ENCODE results near the gene BLOC1S1. TPM values are rescaled to one million over a fixed set of nuclear protein-coding genes. Genes with fewer than 3 reads are reported as not detected.

Gene BLOC1S1
- total RNA-seq, 1 donor from 2014 or later = 97.2 TPM

DNA sequence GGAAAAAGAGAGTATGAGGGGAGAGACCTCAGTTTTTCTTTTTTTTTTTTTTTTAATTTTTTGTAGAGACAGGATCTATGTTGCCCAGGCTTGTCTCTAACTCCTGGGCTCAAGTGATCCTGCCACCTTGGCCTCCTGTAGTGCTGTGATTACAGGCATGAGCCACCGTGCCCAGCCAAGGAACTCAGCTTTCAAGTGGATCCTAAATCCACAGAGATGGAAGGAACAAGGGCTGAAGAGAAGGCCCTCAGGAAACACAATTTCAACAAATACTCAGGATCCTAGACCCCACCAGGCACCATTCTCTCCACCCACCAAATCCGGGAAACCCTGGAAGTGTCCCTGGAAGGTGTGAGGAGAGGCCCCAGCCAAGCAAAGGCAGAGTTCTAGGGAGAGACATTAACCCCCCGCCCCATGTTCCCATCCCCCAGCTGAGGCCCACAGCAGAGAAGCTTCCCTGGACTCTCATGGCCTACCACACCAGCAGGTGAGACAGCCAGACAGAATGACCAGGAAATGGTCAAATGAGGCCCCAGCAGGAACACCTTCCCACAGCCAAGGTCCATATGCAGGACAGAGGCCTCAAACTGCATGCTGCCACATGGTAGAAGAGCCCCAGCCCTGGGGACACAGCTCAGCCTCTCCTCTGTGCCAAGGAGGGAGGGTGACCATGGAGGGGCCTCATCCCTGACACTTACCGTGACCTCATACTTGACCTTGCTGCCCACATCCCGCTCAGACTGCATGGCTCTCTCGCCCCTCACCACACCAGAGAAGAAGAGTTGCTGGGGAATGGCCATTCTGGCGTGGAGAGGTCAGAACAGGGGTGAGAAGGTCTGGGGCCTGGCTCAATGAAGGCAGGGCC, 22.3 kb upstream of the BLOC1S1 start:
- ATAC-seq = no peak
- no peak for DNase-seq (ENCODE audit: low spot score)

DNA sequence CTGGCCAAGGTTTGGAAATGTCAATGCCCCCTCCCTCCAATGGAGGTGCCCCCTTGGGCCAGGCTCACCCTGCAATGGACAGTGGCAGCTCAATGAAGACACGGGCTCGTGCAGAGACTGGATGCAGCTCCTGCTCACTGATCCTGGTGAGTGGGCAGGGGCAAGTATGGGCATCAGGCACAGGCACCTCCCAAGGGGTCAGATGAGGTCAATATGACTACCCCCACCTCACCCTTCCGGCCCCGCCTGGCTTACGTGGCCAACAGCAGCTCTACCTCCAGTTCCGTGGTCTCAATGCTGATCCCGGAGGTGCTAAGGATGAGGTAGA, 21.7 kb upstream of the BLOC1S1 start:
- DNase-seq (ENCODE audit: low spot score) (no peak), ATAC-seq (no peak)

DNA sequence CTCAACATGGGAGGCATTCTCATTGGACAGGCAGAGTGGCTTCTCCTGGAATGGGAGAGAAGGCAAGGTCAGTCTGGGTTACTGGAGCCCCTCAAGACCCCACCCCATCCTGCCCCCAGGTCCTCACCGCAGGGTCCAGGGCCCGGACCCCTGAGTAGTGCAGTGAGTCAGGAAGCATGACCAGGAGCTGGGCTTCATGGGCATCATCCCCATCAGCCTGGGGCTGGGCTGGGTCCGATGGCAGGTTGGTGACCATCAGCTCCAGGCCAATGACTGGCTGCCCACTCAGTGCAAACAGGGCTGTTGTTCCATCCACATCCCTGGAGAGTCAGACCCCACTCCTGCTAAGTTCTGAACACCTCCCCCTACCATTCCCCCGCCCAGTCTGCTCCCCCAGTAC, 21.2 kb upstream of the BLOC1S1 start:
- ATAC-seq = no peak
- no peak for DNase-seq (ENCODE audit: low spot score)

DNA sequence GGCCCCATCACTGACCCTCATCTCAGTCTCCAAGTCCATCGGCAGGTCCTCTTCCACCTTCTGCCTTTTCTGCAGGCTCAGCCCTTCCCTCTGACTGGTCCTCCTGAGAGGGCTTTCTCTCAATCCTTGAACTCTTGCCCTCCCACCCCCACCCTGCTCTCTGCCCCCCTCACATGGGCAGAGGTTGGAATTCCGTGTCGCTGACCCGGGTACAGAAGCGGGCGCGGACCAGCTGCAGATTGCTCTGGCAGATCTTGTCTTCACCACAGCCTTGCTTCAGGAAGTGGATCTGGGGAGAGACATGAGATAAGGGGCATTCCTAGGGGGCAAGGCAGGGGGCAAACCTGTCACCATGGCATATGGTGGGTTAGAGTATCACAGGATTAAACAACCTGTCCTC, 20.5 kb upstream of the BLOC1S1 start:
- no peak for DNase-seq (ENCODE audit: low spot score)
- no peak for ATAC-seq

DNA sequence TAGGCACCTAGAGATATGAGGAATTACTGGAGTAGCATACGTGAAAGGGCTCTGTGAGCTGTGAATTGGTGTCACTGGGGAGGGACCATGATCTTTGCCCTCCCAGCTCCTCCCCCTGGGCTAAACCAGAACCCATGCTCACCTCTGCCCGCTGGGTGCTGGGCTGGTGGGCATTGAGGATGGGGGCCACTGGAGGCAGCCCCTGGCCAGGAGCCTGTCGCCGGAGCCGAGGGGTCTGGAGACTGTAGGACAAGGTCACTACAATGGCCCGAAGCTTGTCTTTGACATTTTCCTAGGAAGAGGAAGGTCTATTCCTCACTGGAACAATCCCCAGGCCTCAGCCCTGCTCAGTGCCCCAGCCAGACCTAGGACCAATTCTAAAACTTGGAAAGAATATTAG, 19.7 kb upstream of the BLOC1S1 start:
- ATAC-seq (no peak), DNase-seq (ENCODE audit: low spot score) (no peak)

DNA sequence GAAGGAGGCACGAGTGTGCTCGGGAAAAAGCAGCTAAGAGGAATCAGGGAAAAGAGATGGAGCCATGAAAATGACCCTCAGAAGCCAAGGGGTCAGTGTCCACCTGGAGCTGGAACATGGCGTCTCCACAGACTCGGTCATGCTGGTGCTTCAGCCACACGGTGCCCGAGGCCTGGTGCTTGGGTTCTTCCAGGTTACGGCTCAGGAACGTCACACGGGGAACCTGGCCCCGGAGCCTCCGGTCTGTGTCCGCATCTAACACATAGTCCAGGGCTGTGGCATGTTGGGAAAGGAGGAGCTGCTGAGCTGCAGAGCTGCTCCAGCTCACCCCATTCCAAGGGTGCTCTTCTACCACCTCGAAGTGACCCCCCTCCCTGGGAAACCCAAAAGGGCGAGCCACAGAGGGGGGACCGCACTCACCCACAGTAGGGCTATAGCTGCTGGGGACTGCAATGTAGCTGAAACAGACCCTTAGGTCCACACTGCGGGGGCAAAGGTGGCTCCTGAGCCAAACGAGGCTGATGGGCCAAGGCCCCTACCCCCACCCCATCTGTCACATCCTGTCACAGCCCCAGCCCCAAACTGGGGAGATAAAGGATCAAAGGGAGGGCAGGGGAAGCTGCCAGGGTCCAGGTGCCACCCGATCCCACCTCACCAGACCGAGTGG, 18.9 kb upstream of the BLOC1S1 start:
- no peak for DNase-seq (ENCODE audit: low spot score)
- no peak for ATAC-seq

DNA sequence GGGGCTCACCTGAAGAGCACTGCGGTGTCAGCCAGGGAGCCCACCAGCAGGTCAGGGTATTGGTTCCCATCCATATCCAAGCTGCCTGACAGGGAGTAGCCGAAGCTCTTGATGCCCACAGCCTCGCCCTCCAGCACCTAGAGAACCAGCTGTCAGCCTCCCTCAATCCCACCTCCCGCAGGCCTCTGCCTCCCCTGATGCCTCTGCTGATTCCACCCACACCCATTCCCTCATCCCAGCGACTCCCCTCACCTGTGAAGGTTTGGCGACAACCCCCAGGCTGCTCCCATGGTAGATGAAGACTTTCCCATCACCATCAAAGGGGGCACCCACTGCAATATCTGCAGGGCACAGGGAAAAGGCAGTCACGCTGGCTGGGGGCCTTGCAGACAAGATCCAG, 18.2 kb upstream of the BLOC1S1 start:
- ATAC-seq (no peak), DNase-seq (ENCODE audit: low spot score) (no peak)

DNA sequence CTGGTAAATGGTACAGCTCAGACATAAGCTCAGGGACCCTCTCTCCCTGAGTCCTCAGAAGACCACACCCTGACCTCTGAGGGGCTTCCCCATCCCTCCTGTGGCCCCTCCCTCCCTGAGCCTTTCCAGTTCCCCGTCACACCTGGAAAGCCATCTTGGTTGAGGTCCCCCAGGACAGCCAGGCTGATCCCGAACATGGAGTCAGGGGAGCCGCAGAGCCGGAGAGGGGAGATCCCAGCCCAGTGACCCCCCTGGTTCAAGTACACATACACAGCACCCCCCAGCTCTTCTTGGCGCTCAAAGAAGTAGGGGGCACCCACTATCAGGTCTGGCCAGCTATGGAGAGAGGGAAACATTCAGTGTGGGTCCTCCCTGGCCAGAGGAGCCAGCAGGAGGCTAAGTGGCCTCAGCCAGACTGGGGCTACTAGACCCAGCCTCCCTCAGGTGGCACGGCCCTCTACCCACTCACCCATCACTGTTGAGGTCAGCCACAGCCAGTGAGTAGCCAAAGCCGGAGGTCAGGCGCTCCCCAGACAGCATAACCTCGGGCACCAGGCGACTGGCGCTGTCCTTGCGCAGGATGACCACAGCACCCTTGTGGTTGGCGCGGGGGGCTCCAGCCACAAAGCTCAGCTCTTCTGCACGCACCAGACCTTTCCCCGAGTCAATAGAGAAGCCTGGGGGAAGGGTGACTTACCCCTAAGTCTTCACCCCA, 17.4 kb upstream of the BLOC1S1 start:
- DNase-seq (ENCODE audit: low spot score) (no peak), ATAC-seq (no peak)

DNA sequence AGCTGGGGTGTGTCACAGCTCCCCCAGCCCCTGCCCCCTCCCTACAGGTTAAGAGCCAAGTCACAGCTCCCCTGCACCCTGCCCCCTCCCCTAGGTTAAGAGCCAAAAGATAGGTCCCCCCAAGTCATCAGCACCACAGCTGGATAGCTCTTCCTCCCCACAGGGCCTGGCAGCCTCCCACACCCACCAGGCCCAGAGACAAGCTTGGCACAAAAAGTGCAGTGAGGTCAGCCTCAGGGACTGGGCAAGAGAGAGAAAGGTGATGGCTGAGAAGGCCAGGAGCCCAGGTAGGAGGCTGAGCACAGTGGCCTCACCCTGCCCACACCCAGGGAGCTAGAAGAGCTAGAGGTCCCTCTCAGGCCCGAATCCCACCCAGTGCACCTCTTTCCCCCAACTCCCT, 16.9 kb upstream of the BLOC1S1 start:
- ATAC-seq = no peak
- DNase-seq (ENCODE audit: low spot score) = no peak

DNA sequence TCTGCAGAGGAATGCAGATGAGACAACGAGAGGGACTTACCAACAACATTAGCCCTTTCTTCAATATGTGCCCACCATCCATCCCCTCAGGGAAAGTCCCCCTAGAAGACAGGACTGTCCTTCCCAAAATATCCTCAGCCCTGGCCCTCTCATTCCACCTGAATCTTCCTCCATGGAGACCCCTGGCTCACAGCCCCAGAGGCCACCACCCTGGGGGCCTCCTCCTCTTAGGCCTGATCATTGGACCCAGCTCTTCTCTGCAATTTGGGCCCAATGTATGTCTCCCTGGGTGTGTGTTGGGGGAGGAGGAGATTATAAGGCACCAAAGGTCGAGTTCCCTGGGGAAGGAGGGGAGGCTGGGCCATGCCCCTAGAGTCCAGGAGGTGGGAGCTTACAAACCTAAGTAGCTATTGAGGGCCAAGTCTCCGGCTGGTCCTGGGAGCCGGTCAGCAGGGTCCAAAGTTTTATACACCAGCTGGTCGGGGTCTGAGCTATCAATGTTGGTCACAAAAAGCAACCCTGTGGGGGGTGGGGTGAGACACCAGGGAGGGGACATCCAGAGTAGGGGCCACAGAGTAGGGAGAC, 16.3 kb upstream of the BLOC1S1 start:
- no peak for ATAC-seq
- no peak for DNase-seq (ENCODE audit: low spot score)

DNA sequence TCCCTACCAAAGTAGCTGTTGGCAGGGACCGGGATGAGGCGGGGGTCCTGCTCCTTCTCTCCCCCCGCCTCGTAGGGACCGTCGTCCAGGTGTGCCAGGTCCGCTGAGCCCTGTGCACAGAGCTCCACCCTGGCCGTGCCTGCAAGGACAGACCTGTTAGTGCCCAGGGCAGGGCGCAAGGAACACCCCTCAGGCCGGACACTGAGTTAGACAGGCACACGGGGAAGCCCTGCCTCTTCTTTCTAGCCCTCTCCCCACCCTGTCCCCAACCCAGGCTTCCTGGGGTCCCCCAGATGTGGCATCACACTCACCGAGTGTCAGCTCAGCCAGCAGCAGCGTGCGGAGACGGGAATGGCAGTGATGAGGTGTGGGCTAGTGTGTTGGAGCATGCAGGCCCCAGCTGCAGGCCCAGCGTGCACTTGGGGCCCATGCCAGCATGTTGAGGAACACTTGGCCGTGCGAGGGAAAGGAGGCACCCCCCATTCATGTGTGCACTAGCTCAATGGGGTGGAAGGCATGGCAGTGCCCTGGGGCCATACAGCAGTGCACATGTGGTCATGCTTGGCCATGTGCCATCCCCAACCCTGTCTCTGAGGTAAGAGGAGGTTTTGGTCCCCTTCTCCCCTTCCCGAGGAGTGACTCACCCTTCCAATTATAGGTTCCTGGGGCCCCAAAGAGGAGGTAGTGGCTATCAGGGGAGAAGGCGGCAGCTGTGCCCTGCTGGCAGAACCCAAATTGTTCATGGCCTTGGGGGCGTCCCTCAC, 15.4 kb upstream of the BLOC1S1 start:
- no peak for ATAC-seq

DNA sequence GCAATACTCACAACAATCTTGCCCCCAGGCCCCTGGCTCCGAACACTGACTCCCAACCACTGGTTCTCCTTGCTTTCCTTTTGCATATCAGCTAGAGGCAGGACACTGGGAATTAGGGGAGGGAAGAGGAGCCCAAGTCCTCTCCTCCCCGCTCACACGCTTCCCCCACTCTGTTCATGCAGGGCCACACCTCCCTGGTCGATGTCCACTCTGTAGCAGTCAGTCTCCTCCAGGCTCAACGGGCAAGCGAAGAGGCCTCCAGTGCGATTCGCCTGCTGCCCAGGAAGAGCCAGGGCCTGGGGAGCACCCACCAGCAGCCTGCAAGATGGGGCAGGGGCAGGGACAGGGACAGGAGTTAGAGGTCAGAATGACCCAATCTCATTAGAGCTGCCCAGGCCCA, 13.0 kb upstream of the BLOC1S1 start:
- DNase-seq (ENCODE audit: low spot score) = no peak

More for the DNA sequence above, 15.4 kb upstream of the BLOC1S1 start:
- no peak for DNase-seq (ENCODE audit: low spot score)

DNA sequence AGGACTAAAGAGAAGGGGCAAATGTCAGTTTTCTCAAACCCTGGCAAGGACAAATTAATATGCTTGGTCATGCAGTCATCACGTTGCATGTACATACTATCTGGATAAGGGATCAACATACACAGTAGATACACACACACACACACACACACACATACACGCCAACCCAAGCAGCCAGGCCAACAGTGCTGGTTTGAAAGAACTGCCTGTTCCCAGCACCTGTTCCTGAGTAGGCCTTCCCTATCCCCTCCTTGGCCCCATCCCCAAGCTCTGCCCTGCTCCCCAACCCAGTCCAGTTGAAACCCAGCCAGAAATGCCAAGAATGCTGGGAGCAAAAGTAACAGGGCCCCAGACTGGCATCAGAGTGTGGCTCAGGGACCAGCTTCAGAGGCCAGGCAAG, 12.6 kb upstream of the BLOC1S1 start:
- DNase-seq (ENCODE audit: low spot score) (no peak), ATAC-seq (no peak)

More for the DNA sequence above, 13.0 kb upstream of the BLOC1S1 start:
- ATAC-seq = no peak

DNA sequence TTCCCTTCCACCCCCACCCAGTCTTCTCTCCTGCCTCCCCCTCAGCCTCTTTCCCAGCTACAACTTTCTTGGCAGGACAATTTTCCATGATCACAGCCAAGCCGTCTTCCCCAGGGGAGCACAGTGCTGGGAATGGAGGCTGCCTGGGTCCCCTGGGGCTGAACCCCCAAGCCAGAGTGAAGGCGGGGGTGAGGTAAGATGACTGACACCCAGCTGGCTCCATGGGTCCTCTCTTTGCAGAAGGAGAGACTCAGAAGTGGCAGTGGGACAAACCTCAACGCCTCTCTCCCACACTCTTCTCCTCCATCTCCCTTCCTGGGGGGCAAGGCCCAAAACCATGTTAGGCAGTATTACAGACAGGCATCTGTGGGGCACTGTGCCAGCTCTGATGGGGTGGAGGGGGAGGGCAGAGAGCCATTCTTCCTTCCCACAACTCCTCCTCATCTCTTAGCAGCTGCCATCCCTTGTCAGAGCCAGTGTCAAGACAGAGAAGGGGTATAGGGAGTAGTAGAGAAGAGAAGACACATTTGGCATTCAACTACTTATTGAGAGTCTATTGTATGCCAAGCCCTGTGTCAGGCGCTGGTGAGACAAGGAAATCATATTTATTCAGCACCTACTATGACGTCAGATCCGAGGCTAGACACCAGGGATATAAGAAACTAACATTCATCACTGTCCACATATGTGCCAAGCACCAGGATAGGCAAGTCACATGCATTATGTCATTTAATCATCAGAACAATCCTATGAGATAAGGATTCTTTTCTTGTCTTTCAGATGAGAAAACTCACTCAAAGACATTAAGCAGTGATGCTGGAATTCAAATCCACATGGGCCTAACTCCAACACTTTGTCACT, 11.7 kb upstream of the BLOC1S1 start:
- DNase-seq (ENCODE audit: low spot score) = no peak
- no peak for ATAC-seq

DNA sequence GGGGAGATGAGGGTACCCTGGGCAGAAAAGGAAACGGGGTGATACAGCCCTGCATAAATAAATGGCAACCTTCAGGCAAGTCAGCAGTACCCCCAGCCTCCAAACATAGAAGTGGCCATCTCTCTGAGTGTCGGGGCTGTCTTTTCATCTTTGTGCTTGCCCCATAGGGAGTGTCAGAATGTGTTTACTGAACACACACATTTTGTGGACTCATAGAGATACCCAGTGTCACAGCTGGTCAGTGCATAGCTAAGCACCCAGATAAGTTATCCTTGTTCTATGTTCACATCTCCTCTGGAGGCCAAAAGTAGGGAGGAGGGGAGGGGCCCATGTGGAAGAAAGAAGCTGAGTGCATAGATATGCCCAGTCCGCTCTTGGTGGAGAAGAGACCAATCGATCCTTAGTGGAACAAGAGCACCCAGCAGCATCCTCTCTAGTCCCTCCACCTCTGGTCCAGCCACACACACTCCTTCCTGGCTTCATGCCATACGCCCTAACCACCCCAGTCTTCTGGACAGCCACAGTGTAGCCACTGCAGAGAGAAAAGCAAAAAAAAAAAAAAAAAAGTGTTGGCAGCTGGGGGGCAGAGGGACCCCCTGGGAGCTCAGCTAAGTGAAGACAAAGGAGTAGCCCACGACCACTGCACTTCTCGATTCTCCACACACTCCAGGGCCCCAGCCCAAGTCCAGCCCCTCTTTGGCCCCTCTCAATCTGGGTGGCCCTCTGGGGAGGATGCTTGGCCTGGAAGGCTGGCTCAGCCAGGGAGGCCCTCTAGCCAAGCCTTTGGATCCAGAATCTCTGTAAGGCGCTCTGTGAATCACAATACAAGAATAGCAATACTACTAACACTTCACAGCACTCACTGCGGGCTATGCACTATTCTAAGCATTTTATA, 10.8 kb upstream of the BLOC1S1 start:
- no peak for DNase-seq (ENCODE audit: low spot score)

DNA sequence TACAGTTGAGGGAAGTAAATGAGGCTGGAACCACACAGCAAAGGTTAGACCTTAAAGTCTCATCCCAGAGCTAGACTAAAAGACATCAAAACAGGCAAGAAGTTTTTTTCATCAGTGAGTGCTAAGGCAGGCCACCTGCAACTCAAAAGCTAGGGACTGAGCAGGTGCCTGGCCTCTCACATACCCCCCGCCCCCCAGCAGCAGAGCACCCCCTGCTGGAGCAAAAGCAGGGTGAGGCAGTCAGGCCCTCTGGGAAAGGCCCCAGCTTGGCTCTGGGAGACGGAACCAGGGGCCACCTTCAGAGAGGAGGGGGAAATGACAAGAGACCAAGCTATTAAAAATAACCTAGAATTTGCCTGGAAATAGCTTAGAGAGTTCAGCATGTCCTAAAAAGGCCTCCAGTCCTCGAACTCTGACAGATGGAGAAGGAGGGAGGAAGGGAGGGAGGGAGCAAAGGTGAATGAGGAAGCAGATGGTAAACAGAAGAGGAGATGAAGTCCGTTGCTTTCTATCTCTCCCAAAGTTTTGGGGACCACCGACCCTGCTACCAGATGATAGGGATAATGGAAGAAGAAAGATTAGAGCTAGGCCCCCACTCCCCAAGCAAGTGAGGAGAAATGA, 10.0 kb upstream of the BLOC1S1 start:
- peak; percentile 23 for ATAC-seq
- no peak for DNase-seq (ENCODE audit: low spot score)

More for the DNA sequence above, 10.8 kb upstream of the BLOC1S1 start:
- ATAC-seq = no peak

DNA sequence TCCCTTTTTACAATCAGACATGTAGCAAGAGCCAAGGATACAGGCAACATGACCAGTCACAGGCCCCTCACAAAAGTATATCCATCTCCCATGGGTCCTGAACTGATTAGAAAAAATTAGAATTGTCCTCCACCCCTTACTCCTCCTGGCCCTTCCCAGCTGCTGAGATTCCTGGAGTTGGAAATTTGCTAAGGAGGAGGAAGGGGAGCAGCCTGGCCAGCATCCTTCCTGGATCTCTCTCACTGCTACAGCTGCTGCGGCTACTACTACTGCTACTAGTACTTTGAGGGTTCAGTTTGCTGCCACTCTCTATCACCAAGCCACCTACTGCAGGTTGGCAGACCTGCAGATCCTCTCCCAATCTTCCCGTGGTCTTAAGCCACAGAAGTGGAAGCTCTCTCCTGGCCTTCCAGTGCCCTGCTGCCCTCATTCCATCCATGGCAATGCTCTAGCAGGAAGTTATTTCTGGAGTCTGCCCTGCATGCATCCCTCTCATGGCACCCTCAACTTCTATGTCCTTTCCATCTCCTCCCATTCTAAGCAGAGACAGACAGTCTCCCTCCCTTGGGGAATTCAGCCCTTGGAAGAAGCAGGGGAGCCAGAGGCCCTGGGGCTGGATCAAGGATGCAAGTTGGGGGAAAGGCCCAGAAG, 9.2 kb upstream of the BLOC1S1 start:
- DNase-seq (ENCODE audit: low spot score) = no peak
- no peak for ATAC-seq

DNA sequence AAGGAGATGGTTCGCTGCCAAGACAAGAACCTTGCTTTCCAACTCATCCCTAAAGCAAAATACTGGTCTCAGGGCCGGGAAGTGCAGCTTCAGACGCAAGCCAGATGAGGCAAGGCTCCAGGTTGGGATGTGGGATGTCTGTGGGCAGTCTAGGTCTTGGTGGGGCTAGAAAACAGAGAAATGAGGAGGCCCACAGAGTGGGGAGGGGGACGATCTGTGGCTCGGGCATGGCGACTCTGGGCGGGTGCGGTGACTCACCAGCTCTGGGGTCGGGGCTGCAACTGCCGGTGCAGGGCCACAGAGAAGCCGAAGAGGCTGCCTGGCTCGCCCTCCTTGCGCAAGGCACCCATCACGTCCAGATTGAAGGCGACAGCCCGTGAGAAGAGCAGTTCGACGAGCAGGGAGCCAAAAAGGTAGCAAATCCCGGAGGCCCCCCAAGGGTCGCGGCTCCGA, 8.6 kb upstream of the BLOC1S1 start:
- DNase-seq (ENCODE audit: low spot score) = no peak
- peak; percentile 12 for ATAC-seq

Data from left lobe of liver (tissue), 2 donors.